Lung microvascular endothelial cell (primary cell): ENCODE data around the gene CYTH1. TPM values are rescaled to one million over a fixed set of nuclear protein-coding genes. Genes with fewer than 3 reads are reported as not detected.

ENCODE experiments used
- DNase-seq, 2 donors: peaks; one replicate each; pipeline versions ENCODE4 v3.0.0 to v3.0.0-alpha.2; 2010; ENCODE audit warnings: low read depth in 2 of 2
- total RNA-seq: library from RNA; depleted of rRNA; stranded (reverse); fragments of >200 nt; gene quantifications from 2 replicates; pipeline ENCODE4 v1.2.1, GENCODE V29; 2014

Gene CYTH1
- total RNA-seq, 1 donor from 2014 or later: 20.8 TPM

- DNase-seq: no peak
Observed at GRCh38 chr17:78652024-78652423, 130.0 kb downstream of the CYTH1 start.

GRCh38 chr17:78651554-78651953 is 130.5 kb downstream of the CYTH1 start:
- DNase-seq: no peak

GRCh38 chr17:78650093-78650715 is 131.9 kb downstream of the CYTH1 start:
- no peak for DNase-seq

GRCh38 chr17:78648293-78648692 is 133.8 kb downstream of the CYTH1 start:
- no peak for DNase-seq

- no peak for DNase-seq
Observed at GRCh38 chr17:78647032-78647431, 135.0 kb downstream of the CYTH1 start.

- peak; percentile 30 to 46 for DNase-seq
Observed at GRCh38 chr17:78645421-78646295, 136.4 kb downstream of the CYTH1 start.

- no peak for DNase-seq
Observed at GRCh38 chr17:78644931-78645351, 137.1 kb downstream of the CYTH1 start.

- no peak for DNase-seq
Observed at GRCh38 chr17:78644224-78644623, 137.8 kb downstream of the CYTH1 start.

GRCh38 chr17:78643326-78643725 is 138.7 kb downstream of the CYTH1 start:
- no peak for DNase-seq

GRCh38 chr17:78642707-78643106 is 139.4 kb downstream of the CYTH1 start:
- DNase-seq: no peak

GRCh38 chr17:78641666-78642065 is 140.4 kb downstream of the CYTH1 start:
- DNase-seq: no peak

GRCh38 chr17:78641243-78641642 is 140.8 kb downstream of the CYTH1 start:
- DNase-seq: no peak

- DNase-seq: no peak
Observed at GRCh38 chr17:78640700-78641099, 141.4 kb downstream of the CYTH1 start.

GRCh38 chr17:78637643-78638420 is 144.2 kb downstream of the CYTH1 start:
- DNase-seq: no peak

- no peak for DNase-seq
Observed at GRCh38 chr17:78637146-78637545, 144.9 kb downstream of the CYTH1 start.

- no peak for DNase-seq
Observed at GRCh38 chr17:78634154-78634553, 147.9 kb downstream of the CYTH1 start.

GRCh38 chr17:78629436-78629995 is 152.6 kb downstream of the CYTH1 start:
- no peak for DNase-seq

- no peak for DNase-seq
Observed at GRCh38 chr17:78628547-78629435, 153.3 kb downstream of the CYTH1 start.

- no peak for DNase-seq
Observed at GRCh38 chr17:78624324-78625151, 157.5 kb downstream of the CYTH1 start.
